ENCODE measurements around the gene VTA1.

GRCh38 chr6:142258305-142258704 lies 111.2 kb downstream of the VTA1 start:
- TF ChIP-seq CTCF (IDR thresholded peaks at IDR 0.05) (no peak), POLR2A (IDR thresholded peaks at IDR 0.05; ENCODE audit: low read depth) (no peak)

Data from esophagus muscularis mucosa (tissue), 3 donors.